Mononuclear cell (primary cell): ENCODE results near the gene SEMA4B. TPM values are rescaled to one million over a fixed set of nuclear protein-coding genes. Genes with fewer than 3 reads are reported as not detected.

Source experiments
- H3K27me3 ChIP-seq: 2 replicates; pipeline ENCODE4 v1.6.0; 2011; ENCODE audit warnings: low read length, control low read depth; ENCODE audit not compliant: insufficient read depth
- H3K4me1 ChIP-seq: 2 replicates; pipeline ENCODE4 v1.5.1; 2011; ENCODE audit warnings: mild to moderate bottlenecking, low read length, control low read depth; ENCODE audit not compliant: insufficient read depth
- H3K4me3 ChIP-seq: 2 replicates; pipeline ENCODE4 v1.5.1; 2011; ENCODE audit warnings: mild to moderate bottlenecking, low read length, moderate library complexity
- H3K9me3 ChIP-seq: 2 replicates; pipeline ENCODE4 v1.5.1; 2011; ENCODE audit warnings: low read depth, mild to moderate bottlenecking, control low read depth, low read length
- total RNA-seq: library from RNA; depleted of rRNA; stranded (reverse); fragments of >200 nt; gene quantifications from one replicate; pipeline ENCODE4 v1.2.3, GENCODE V29; 2012

Gene SEMA4B
- total RNA-seq, 1 donor, result 7.9 TPM

- Histone ChIP-seq H3K4me1 (peaks cover 84% of the 10 kb centered on the region), H3K4me3 (no peak overlapping the region), H3K27me3 (no peaks in the 10 kb centered on the region), H3K9me3 (no peaks in the 10 kb centered on the region)
These were observed 10.4 kb upstream of the SEMA4B start for GRCh38 chr15:90190606-90191343.

- Histone ChIP-seq H3K4me3 (no peak overlapping the region), H3K9me3 (no peaks in the 10 kb centered on the region), H3K27me3 (no peaks in the 10 kb centered on the region), H3K4me1 (peaks cover 79% of the 10 kb centered on the region)
These were observed 9.8 kb upstream of the SEMA4B start for GRCh38 chr15:90191344-90191687.

GRCh38 chr15:90191794-90192509, 9.2 kb upstream of the SEMA4B start:
- Histone ChIP-seq H3K4me1 (peaks cover 74% of the 10 kb centered on the region), H3K9me3 (no peaks in the 10 kb centered on the region), H3K4me3 (no peak overlapping the region), H3K27me3 (no peaks in the 10 kb centered on the region)

- Histone ChIP-seq H3K4me1 (peaks cover 63% of the 10 kb centered on the region), H3K4me3 (no peak overlapping the region), H3K27me3 (no peaks in the 10 kb centered on the region), H3K9me3 (no peaks in the 10 kb centered on the region)
These were observed 8.0 kb upstream of the SEMA4B start for GRCh38 chr15:90192961-90193786.

GRCh38 chr15:90194655-90195054, 6.5 kb upstream of the SEMA4B start:
- H3K4me1 ChIP-seq, result peaks cover 48% of the 10 kb centered on the region
- H3K4me3 ChIP-seq, result no peak overlapping the region
- no peaks in the 10 kb centered on the region for H3K9me3 ChIP-seq
- no peaks in the 10 kb centered on the region for H3K27me3 ChIP-seq

GRCh38 chr15:90200534-90201129, 498 bp upstream of the SEMA4B start:
- peak overlapping the region; percentile 64 for H3K4me3 ChIP-seq
- H3K27me3 ChIP-seq, result no peaks in the 10 kb centered on the region
- H3K4me1 ChIP-seq, result peaks cover 31% of the 10 kb centered on the region
- H3K9me3 ChIP-seq, result no peaks in the 10 kb centered on the region

GRCh38 chr15:90201944-90202375, 830 bp downstream of the SEMA4B start:
- H3K4me1 ChIP-seq, result peaks cover 41% of the 10 kb centered on the region
- H3K4me3 ChIP-seq, result peak overlapping the region; percentile 64
- H3K27me3 ChIP-seq, result no peaks in the 10 kb centered on the region
- no peaks in the 10 kb centered on the region for H3K9me3 ChIP-seq

GRCh38 chr15:90202929-90203328, 1.8 kb downstream of the SEMA4B start:
- no peak overlapping the region for H3K4me3 ChIP-seq
- H3K4me1 ChIP-seq, result peaks cover 41% of the 10 kb centered on the region

GRCh38 chr15:90203473-90203872, 2.3 kb downstream of the SEMA4B start:
- Histone ChIP-seq H3K27me3 (no peaks in the 10 kb centered on the region), H3K4me3 (no peak overlapping the region), H3K9me3 (no peaks in the 10 kb centered on the region), H3K4me1 (peaks cover 41% of the 10 kb centered on the region)

More at GRCh38 chr15:90202929-90203328, 1.8 kb downstream of the SEMA4B start:
- Histone ChIP-seq H3K9me3 (no peaks in the 10 kb centered on the region), H3K27me3 (no peaks in the 10 kb centered on the region)

GRCh38 chr15:90203922-90204321, 2.8 kb downstream of the SEMA4B start:
- Histone ChIP-seq H3K27me3 (no peaks in the 10 kb centered on the region), H3K9me3 (no peaks in the 10 kb centered on the region), H3K4me3 (no peak overlapping the region), H3K4me1 (peaks cover 41% of the 10 kb centered on the region)

GRCh38 chr15:90205050-90205848, 4.1 kb downstream of the SEMA4B start:
- H3K4me3 ChIP-seq, result no peak overlapping the region
- peaks cover 45% of the 10 kb centered on the region for H3K4me1 ChIP-seq
- H3K27me3 ChIP-seq, result no peaks in the 10 kb centered on the region
- no peaks in the 10 kb centered on the region for H3K9me3 ChIP-seq

GRCh38 chr15:90205886-90206285, 4.8 kb downstream of the SEMA4B start:
- no peaks in the 10 kb centered on the region for H3K9me3 ChIP-seq
- peaks cover 44% of the 10 kb centered on the region for H3K4me1 ChIP-seq
- no peaks in the 10 kb centered on the region for H3K27me3 ChIP-seq
- H3K4me3 ChIP-seq, result no peak overlapping the region

GRCh38 chr15:90207252-90207651, 6.1 kb downstream of the SEMA4B start:
- no peaks in the 10 kb centered on the region for H3K27me3 ChIP-seq
- H3K9me3 ChIP-seq, result no peaks in the 10 kb centered on the region
- H3K4me1 ChIP-seq, result peaks cover 50% of the 10 kb centered on the region
- no peak overlapping the region for H3K4me3 ChIP-seq

GRCh38 chr15:90208356-90208755, 7.2 kb downstream of the SEMA4B start:
- Histone ChIP-seq H3K4me1 (peaks cover 51% of the 10 kb centered on the region), H3K9me3 (no peaks in the 10 kb centered on the region), H3K27me3 (no peaks in the 10 kb centered on the region)

More at GRCh38 chr15:90208356-90208755, 7.2 kb downstream of the SEMA4B start:
- H3K4me3 ChIP-seq, result no peak overlapping the region
